ENCODE results near the gene ESRRG.

Gene ESRRG

GRCh38 chr1:216702170-216702569, 21.1 kb downstream of the ESRRG start:
- DNase-seq: no peak

DNA sequence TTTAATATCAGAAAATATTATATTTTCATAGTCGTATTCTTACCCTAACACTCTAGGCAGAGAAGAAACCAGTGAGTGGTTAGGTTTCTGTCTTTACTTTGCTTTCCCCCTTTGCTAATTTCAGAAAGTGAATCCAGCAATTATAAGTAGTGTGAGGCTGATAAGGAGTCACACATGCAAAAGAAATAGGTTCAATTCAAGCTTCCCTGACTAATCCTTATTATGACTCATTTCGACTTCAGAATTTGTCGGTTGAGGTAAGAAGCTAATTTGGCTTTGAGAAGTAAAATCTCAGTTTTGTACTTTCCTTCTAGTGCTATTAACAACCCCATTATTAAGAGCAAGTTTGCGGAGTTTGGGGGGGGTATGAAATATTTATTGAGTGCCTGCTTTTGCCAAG, 22.4 kb downstream of the ESRRG start:
- DNase-seq: no peak

- no peak for DNase-seq
These were observed 31.5 kb downstream of the ESRRG start for GRCh38 chr1:216691710-216692109.

- DNase-seq: no peak
These were observed 32.6 kb downstream of the ESRRG start for GRCh38 chr1:216690603-216691002.

DNA sequence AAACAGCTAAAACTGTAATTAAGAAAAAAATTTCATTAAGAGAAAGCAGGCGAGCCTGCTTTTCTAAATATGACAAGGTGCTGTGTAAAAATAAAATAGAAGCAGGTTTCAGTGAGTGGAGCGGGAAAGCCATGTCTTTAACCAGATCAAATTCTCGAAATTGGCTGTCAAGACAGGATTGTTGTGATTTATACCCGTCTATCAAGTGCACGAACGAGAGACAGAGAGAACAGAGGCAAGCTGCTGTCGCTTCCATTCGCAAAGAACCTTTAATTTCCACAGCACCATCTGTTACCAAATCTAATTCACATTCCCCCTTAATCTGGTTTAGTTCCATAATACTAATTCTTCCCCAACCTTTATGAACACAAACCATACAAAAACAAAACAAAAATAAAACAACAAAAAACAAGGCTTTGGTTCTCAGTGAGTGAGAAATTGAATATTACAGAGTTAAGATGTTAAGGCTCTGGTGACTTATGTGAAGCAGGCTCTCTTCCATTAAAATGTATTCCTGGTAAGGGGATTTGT, 35.0 kb downstream of the ESRRG start:
- DNase-seq: no peak

- no peak for DNase-seq
These were observed 36.1 kb downstream of the ESRRG start for GRCh38 chr1:216686860-216687766.

DNA sequence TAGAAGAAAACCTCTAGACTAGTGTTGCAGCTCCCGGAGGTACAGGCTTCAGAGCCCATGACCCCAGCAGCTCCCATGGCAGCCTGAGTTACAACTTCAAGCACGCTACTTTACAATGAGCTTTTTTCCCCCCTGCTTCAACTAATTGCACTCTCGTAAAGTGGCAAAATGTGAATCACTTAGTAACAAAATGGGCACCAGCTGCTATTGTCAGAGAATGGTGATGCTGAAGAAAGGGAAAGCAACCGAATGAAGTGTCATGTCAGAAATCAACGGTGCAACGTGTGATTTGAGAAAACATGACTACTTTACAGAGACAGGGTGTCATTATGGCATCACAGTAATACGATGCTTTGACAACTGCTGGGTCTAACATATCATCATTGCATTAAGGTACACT, 40.5 kb downstream of the ESRRG start:
- no peak for DNase-seq

DNA sequence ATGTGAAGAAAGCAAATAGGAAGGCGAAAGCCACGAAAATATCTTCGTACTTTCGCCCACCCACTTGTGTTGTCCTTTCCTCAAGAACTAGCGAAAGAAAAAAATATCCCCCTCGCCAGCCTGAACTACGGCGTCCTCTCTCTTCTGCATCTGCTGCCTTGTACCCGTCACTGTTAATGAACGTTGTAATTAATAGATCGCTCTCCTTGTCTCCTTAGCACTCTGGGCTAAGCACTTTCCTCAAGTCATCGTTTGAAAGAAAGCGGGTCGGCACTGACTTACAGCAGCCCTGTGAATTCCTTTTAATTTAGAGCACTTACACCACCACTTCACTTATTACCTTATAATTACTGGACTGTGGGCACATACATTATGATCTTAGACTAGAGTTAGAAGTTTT, 44.1 kb downstream of the ESRRG start:
- DNase-seq: no peak

DNA sequence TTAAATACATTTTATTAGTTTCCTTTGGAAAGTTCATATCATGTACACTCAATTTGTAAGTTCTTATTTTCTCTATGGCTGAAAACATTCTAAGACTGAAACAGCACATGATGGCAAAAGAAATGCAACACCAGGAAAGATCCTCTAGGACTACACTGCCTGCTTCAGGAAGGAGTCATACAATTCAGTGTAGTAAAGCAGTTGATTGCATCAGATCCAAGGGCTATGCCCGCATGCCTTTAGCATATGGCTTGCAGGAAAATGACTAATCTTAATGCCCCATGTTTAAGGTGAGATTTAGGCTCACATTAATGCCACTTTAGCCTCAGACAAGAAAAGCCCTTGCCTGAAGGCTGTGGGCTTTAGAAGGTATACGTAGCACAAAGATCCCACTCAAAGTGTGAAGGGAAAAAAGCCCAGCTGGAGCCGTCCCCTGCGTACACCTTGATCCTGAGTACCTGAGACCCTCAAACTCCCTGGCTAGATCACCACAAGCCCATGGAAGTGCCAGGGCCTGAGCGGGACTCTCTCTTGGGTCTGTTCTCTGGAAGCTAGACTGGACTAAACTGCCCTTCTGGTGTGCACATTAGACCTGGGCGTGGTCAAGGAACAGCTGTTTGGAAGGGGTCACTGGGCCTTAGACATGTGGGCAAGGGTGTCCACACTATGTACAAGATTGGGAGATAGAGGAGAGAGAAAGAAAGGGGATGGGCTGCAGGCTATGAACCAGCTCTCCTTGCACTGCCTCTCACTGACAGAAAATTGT, 52.9 kb downstream of the ESRRG start:
- DNase-seq: no peak

DNA sequence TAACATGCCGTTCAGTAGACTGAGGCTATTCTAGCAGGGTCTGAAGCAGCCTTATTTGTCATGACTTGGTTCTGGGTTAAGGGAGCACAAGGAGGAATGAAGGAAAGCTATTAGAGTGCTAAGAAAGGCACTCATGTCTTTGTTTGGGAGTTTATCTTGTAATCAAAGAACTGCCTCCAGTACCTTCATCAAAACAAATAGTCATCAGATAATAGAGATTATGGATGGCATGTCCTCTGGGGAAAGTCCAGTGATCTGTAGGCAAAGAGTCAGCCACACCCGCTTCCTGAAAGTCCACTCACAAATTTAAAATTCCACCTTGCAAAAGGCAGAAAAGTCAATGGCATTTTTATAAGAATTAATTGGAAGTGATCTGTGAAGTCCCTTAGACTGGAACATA, 56.8 kb downstream of the ESRRG start:
- no peak for DNase-seq

GRCh38 chr1:216665856-216666255, 57.4 kb downstream of the ESRRG start:
- DNase-seq: no peak

DNA sequence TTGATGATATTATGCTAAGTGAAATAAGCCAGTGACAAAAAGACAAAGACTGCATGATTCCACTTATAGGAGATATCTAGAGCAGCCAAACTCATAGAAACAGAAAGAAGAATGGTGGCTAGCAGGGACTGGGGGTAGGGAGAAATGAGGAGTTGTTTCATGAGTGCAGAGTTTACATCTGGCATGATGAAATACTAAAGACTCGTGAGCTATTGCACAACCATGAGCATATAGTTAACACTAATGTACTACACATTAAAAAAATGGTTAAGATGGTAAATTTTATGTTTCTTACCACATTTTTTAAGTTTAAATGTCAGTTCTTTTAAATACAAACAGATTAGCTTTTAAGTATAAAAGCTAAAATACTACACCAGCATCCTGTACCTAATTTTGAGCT, 57.8 kb downstream of the ESRRG start:
- DNase-seq: no peak

DNA sequence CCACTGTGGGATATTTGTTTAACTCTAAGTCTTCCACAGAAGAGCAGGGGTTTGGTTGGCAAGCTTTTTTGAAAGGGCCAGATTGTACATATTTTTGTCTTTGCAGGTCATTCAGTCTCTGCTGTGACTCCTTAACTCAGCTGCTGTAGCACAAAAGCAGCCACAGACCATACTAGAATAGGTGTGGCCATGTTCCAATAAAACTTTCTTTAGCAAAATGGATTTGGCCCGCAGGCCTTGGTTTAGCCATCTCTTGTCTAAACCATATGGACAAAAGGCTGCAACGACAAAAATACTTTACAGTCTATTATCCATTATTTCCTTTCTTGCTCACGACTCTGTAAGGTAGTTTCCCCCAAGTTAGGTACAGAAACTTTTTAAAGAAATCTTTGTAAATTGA, 60.5 kb downstream of the ESRRG start:
- no peak for DNase-seq

DNA sequence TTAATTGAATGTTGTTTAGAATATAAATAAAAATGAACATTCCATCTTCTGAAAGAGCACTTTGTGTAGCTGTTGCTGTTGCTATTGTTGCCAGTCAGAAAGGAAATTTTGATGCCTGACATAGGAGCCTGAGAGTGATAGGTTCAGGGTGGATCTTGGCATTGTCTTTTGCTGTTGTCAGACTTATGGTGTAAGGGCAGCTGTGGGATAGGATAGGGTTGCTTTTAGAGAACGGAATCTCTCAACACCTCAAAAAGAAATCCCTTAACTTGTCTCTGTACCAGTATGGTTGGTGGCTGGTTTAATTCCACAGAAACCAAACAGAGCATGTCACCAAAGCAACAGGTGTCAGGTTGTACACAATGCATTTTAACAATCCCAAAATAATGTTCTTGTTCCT, 62.7 kb downstream of the ESRRG start:
- DNase-seq: no peak

DNA sequence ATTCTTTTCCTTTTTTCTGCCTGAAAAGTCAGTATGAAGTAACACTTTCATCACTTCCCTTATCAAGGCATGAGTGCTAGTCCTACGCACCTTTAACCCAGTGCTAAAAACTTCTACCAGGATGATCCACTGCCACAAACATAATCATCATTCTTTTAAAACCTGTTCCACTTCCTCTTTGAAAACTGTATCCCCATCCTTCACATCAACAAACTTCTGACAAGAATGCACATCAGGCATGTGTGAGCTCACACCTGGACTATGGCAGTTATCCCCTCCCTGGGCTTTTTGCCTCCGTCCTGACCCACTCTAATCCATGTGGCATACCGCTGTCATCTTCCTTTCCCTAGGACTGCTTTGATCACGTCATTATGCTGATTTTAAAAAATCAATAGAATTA, 70.2 kb downstream of the ESRRG start:
- no peak for DNase-seq

DNA sequence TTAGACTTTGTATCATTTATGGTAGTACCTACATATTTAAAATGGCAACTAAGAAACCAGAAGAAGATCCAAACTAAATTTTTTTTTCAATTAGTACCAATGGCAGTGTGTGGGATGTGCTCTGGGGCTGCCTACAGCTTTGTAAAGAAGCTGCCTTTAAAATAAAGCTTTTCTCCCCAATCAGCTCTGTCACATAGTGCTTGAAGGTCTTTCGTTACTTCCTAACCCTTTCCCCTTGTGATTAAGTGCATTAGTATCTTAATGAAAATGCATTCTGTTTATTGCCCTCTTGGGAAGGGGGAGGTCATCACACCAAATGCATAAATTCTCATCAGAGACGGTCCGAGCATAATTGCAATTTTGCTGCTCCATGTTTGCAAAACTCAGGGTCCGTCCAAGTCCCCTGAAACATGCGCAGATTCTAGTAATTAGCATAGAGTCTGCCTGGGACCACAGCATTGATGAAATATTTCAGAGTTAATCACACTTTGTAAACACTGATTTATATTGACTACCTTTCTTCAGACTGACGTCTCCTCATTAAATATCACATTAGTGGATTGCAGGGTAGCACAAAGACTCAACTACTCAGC, 71.3 kb downstream of the ESRRG start:
- no peak for DNase-seq

DNA sequence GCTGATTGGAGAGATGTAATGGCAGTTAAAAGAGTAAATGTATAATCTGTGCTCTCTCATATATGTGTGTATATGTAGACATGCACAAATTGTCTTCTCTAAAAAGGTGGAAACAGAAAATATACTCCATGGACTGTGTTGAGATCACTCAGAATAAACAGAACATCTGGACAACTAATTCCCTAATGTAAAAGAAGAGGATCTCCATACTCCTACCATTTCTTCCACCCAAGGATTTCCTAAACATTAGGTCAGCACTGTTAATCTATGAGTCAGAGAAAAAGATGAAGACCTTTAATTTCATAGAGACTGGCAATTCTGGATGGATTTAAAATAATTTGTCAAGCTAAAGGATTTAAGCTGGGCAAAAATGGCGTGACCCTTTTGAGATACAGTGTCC, 80.1 kb downstream of the ESRRG start:
- DNase-seq: no peak

- DNase-seq: no peak
These were observed 81.4 kb downstream of the ESRRG start for GRCh38 chr1:216641669-216642460.

GRCh38 chr1:216640100-216640499, 83.1 kb downstream of the ESRRG start:
- no peak for DNase-seq

DNA sequence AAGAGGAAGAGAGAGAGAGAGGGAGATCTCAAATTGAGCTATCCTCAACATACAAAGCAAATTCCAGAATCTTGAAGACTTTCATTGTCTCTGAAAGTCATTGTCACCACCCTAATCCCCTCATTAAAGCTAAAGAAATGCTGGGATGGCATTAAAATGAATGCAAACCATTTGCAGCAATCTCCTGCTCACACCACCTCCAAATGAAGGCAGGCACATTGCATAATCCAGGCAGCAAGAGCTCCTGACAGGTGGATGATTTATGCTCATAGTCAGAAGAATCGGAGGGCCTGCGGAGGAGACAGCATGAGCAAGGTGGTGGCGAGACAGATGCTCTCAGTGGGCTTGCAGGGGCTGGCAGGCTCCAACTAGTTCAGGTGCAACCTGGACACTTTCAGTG, 90.2 kb downstream of the ESRRG start:
- DNase-seq: no peak

- no peak for DNase-seq
These were observed 92.7 kb downstream of the ESRRG start for GRCh38 chr1:216630532-216630931.

- no peak for DNase-seq
These were observed 96.0 kb downstream of the ESRRG start for GRCh38 chr1:216627252-216627651.

All from NCI-H187 (cell line).